NCI-H1092 (cell line): ENCODE measurements around the gene CMC4.
A peak's percentile ranks its signal among the peaks of the same experiment; 100 is the strongest.

ENCODE experiments used
- DNase-seq: peaks from one replicate; lab custom pipeline; 2025; lab: John Stamatoyannopoulos, UW

The CMC4 gene, protein sequence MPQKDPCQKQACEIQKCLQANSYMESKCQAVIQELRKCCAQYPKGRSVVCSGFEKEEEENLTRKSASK

GRCh38 chrX:155070975-155071693 is at the start of gene CMC4, which contains the start of the genes BRCC3 and MTCP1:
TSS of gene CMC4 (minus strand) at chrX:155071136. CDS start at chrX:155064023, 7,113 bp downstream.
TSS of gene BRCC3 (plus strand) at chrX:155071508. CDS start at chrX:155071528, 20 bp downstream.
TSS of gene MTCP1 (minus strand) at chrX:155071136. CDS start at chrX:155066010, 5,126 bp downstream.
- peak; percentile 82 for DNase-seq

DNA sequence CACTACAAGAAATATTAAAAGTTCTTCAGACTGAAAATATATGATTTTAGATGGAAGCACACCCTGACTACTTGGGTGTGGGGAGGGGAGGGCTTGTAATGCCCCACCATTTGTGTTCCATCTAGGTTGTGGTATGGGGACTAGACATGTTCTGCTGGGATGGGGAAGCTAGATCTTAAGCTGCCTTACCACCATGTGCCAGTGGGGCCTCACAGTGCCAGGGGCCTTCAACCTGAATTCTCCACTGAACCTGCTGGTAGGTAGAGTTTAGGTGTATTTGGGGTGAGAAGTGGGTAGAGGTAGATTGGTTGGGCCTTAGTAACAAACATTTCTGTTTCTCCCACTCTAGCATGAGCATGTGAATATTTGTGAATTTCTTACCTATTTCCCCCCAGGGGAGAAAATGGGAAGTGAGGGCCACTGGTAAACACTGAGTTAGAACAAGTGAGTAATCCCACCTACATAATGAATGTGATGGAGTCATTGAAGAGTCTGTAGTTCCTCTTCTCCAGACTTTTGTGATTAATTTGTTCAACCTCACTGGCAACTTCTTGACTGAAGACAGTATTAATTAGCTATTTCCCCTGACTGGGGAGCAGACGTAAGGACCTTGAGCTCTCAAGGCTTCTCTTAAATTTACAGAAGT is 44.4 kb upstream of the CMC4 start:
- DNase-seq = no peak

DNA sequence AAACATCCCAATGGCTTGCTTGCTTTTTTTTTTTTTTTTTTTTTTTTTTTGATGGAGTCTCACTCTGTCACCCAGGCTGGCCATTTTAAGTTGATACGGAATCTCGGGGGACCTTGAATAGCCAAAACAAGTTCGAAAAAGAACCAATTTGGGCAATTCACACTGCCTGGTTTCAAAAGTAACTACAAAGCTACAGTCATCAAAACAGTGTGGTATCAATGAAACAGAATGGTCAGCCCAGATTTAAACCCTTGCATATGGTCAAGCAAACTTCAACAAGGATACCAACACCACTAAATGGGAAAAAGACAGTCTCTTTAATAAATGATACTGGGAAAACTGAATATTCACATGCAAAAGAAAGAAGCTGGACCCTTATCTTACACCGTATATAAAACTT is 42.2 kb upstream of the CMC4 start:
- no peak for DNase-seq

- DNase-seq = no peak
These were observed 41.2 kb upstream of the CMC4 start for GRCh38 chrX:155112171-155112570.

- DNase-seq = no peak
These were observed 37.5 kb upstream of the CMC4 start for GRCh38 chrX:155108427-155108826.

GRCh38 chrX:155105919-155106318 is 35.0 kb upstream of the CMC4 start:
- no peak for DNase-seq

DNA sequence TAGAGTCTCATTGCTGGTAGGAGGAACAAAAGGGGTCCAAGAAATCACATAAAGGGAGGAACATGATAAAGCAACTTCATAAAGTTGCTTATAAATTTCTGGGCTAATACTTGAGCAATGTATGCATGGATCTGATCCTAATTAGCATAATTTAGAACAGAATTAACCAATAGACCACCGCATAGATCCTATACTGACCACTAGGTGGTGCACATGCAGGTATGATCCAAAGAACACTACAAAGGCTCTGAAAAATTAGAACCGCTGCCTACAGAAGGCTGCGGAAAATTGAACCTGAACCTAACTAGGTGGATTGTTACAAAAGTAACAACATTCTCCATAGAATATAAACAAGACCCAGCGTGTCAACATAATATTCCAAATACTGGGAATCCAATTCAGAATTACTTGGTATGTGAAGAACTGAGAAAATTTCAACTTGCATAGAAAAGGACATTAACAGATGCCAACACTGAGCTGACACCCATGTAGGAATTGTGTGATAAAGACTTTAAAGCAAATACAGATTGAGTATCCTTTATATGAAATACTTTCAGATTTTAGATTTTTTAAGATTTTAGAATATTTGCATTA is 23.6 kb upstream of the CMC4 start:
- DNase-seq = peak; percentile 6

- no peak for DNase-seq
These were observed 16.2 kb upstream of the CMC4 start for GRCh38 chrX:155086961-155087735.

- no peak for DNase-seq
These were observed 15.4 kb upstream of the CMC4 start for GRCh38 chrX:155086202-155086840.

DNA sequence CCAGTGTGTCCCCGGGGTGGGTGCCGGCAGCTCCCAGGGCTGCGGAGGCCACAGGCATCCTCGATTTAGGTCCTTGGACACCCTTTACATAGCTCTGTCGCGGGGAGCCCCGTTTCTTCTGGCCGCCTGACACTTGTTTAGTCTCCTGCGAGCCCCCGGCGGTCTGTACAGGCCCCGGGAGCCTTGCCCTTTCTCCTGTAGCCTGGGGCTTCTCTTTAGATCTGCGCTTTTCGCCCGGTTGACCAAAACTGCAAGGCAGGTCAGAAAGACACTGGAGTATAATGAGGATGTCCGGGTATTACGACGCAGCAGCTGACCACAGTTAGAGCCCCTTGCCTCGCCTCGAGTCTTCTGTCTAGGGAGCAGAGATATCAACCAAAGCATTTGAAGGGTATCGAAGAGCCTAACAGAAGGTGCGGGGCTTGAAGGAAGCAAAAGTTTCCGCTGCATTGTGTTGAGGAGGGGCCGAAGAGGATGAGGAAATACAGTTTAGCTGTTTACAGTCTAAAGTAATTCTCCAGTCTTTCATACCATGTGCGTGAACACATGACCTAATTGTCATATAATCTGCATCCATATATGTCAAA is 851 bp upstream of the CMC4 start:
- DNase-seq = no peak

DNA sequence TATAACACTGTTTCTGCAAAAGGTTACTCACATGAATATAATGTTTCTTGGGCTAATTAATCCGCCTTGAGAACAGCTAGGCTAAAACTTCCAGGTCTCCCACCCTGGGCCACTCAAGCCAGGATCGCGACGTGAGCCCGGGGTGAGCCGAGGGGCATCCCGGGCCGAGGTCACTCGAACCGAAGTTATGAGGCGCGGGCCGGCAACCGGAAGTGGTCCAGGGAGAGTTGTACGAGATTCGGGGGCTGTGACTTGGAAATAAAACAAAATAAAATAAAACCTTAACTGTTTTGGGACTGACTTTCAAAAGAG is 317 bp downstream of the CMC4 start:
- no peak for DNase-seq

- no peak for DNase-seq
These were observed 898 bp downstream of the CMC4 start for GRCh38 chrX:155070038-155070437.

DNA sequence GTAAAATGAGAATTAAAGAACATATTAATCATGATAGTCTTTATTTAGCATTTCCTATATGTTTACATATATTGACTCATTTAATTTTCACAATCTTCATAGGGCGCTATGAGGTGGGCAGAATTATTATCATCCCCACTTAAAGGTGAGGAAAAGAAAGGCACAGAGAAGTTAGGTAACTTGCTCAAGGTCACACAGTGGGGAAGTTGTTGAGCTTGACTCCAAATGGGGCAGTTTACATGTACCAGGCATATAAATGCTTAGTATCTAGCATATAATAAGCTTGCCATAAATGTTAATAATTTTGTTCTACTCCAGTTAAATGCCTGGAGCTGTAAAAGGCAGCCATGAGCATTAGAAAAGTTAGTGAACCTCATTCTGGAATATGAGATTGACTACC is 1.5 kb downstream of the CMC4 start:
- no peak for DNase-seq

DNA sequence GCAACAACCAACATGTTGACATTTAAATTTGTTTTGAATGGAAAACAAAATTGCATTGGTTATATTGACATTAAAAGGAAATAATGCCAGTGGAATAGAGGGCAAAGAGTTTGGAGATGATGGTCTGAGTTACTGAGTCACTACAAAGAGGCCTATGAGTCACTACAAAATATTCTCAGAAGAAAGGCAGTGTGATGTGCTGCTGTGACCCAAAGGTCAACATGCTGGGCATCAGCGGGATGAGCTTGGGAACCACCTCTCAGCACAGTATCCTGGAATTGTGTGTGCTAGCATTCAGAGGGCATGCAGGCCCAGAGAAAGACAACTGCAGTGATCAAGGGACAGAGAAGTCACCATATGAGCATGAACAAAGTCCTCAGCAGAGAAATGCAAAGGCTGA is 2.8 kb downstream of the CMC4 start:
- DNase-seq = no peak

DNA sequence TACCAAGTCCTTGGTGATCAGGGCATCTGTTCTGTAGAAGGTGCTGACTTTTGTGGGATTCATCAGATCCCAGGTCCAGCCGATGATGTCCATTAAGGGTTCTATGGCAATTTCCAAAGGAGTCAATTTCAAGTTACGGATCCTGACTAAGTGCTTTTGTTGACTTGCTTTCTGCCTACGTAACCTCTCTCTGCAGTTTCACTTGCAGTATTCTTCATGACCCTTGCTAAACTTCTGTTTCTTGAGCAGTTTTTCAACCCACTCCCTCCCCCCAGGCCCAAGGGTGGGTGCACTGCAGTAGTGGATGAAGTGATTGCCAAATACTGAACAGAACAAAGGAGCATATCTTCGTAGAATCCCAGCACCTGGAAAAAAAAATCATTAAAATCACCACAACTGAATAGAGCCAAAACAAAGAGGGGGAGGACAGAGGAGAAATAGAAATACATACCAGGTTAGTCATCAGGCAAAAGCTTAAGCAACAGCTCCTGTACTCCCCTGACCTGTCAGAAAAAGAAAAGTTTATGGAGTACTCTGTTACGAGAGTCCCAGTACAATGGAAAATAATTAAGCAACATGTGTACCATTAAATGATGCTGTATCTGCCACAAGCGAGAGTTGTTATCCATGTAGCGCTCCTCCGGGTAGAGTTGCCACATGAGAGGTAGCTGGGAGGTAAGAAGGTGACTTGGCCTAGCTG is 5.8 kb downstream of the CMC4 start:
- DNase-seq = no peak

DNA sequence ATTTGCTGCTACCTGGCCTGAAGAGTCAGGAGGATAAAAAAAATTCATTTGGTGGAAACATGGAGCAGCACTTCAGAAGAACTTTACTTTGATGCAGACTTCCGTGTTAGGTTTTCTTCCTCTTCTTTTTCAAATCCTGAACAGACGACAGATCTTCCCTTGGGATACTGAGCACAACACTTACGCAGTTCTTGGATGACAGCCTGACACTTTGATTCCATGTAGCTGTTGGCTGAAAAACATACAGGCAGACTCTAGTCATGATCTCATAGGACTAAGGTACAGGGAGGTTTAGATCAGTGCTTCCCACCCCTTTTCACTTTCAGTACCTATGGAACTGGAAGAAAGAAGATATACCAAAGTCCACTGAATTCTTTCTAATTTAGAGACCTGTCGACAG is 9.2 kb downstream of the CMC4 start:
- no peak for DNase-seq

DNA sequence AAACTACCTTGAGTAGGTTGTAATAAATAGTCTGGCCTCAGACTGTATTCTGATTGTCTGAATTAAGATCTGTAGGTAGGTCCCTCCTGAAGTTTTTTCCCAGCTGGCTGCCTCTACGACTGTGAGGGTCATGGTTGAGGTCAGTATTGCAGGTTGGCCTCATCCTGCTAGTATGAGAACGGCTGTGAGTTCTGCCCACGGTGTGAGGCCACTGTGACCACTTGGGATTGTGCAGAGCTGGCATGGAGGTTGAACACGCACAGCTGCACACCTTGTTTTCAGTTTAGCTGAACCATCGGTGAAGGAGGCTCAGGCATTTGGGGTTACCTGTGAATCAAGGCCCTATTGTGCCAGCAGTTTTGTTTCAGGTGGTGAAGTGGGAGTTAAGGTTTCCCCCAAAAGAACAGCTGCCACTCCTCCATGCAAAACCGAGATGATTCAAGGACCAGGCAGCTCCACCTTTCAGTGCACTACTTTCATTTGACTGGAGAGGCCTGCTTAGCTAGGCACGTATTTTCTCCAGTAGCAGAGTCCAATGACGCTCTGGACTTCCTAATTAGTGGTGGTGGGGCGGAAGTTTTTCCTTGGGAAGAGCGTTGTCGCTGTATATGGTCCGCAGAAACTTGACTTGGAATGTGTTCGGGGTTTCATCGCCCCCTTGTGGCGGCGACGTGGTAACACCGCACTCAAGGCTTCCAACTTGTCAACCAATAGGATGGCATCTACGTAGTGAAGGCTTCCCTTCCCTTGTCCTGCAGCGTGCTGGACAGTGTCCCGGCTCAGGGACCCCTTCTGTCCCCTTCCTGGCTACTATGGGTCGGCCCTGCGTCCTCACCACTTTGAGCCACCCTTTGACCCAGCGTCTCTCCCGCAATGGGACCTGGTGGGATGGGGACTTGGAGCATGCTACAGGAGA is 13.8 kb downstream of the CMC4 start:
- DNase-seq = peak; percentile 20

DNA sequence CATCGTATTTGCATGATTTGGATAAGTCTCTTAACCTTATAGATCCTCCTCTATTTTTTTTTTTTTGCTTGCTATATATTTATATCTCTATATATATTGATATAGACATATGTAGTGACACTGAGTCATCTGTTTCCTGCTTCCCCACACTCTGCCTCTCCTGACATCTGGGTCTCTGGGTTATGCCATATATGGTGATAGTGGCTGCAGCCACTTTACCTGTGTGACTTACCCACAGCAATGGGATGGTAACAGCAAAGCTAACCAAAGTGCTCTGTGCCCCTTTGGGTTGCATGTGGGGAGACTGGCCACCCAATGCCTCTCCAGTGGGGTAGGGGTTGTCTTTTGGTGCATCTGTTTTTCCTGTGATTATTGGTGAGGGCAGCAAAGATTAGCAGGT is 14.5 kb downstream of the CMC4 start:
- no peak for DNase-seq

- no peak for DNase-seq
These were observed 15.4 kb downstream of the CMC4 start for GRCh38 chrX:155055494-155055893.

DNA sequence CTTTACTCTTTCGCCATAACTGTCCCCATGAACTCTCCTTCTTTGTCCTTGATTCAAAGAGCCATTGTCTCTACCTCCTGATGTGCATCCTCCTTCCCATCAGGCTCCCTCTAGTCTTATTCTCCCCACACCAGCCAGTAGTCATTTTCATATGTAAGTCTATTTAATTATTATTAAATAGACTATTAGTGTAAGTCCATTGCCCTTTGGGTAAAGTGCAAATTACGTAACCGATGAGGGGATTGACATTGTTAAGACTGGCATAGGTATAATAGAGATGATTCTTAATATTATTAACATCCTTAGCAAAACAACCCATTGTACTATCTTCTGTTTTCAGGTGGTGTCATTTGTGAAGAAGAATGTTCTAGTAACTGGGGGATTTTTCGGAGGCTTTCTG is 16.7 kb downstream of the CMC4 start:
- no peak for DNase-seq
